Stimulated activated naive CD8-positive, alpha-beta T cell treated with anti-CD3 and anti-CD28 coated beads, Interleukin-15, Interleukin-2, amounts not matched to agents 100 ng/mL and 50 ng/mL, for 24 hours (primary cell): Measurements from ENCODE around the gene NUDT22.

Experiments used
- H3K27ac Mint-ChIP-seq: one replicate; pipeline ENCODE4 v1.8.0; 2021; ENCODE audit warnings: mild to moderate bottlenecking, mixed read lengths
- H3K27me3 Mint-ChIP-seq: one replicate; pipeline ENCODE4 v1.8.0; 2021; ENCODE audit warnings: mixed read lengths
- H3K36me3 Mint-ChIP-seq: one replicate; pipeline ENCODE4 v1.8.0; 2021; ENCODE audit warnings: low read depth, mixed read lengths
- H3K4me1 Mint-ChIP-seq: one replicate; pipeline ENCODE4 v1.8.0; 2021; ENCODE audit warnings: low read depth, mixed read lengths
- H3K4me3 Mint-ChIP-seq: one replicate; pipeline ENCODE4 v1.8.0; 2021; ENCODE audit warnings: mild to moderate bottlenecking, mixed read lengths
- H3K9me3 Mint-ChIP-seq: one replicate; pipeline ENCODE4 v1.8.0; 2021; ENCODE audit warnings: mixed read lengths

The NUDT22 gene

GRCh38 chr11:64249563-64250414, 23.7 kb downstream of the NUDT22 start:
- Mint-ChIP-seq H3K36me3 (no peaks in the 10 kb centered on the region), H3K9me3 (no peaks in the 10 kb centered on the region), H3K27me3 (no peaks in the 10 kb centered on the region), H3K27ac (peak overlapping the region; percentile 14), H3K4me1 (peaks cover 17% of the 10 kb centered on the region), H3K4me3 (no peak overlapping the region)

- H3K4me1 Mint-ChIP-seq = peaks cover 17% of the 10 kb centered on the region
- no peaks in the 10 kb centered on the region for H3K27me3 Mint-ChIP-seq
- H3K36me3 Mint-ChIP-seq = no peaks in the 10 kb centered on the region
- H3K4me3 Mint-ChIP-seq = peak overlapping the region; percentile 69
- no peaks in the 10 kb centered on the region for H3K9me3 Mint-ChIP-seq
- no peak overlapping the region for H3K27ac Mint-ChIP-seq
Observed at GRCh38 chr11:64250415-64251015, 24.4 kb downstream of the NUDT22 start.

- H3K27me3 Mint-ChIP-seq = no peaks in the 10 kb centered on the region
- peak within 1 kb of the TSS; percentile 52 for H3K27ac Mint-ChIP-seq
- H3K36me3 Mint-ChIP-seq = no peaks in the 10 kb centered on the region
- H3K4me1 Mint-ChIP-seq = peaks cover 17% of the 10 kb centered on the region
- peak within 1 kb of the TSS; percentile 85 for H3K4me3 Mint-ChIP-seq
- no peaks in the 10 kb centered on the region for H3K9me3 Mint-ChIP-seq
Observed at GRCh38 chr11:64251016-64251752, 25.1 kb downstream of the NUDT22 start, which contains the start of gene PLCB3. TSS of gene PLCB3 (plus strand) at chr11:64251530. CDS start at chr11:64251650, 120 bp downstream.

GRCh38 chr11:64251753-64252002, 25.6 kb downstream of the NUDT22 start:
- Mint-ChIP-seq H3K4me3 (peak overlapping the region; percentile 85), H3K36me3 (no peaks in the 10 kb centered on the region), H3K27ac (peak overlapping the region; percentile 31), H3K4me1 (peaks cover 17% of the 10 kb centered on the region), H3K9me3 (no peaks in the 10 kb centered on the region), H3K27me3 (no peaks in the 10 kb centered on the region)

GRCh38 chr11:64252003-64252872, 26.2 kb downstream of the NUDT22 start:
- peak overlapping the region; percentile 85 for H3K4me3 Mint-ChIP-seq
- no peaks in the 10 kb centered on the region for H3K9me3 Mint-ChIP-seq
- peak overlapping the region; percentile 31 for H3K27ac Mint-ChIP-seq
- H3K27me3 Mint-ChIP-seq = no peaks in the 10 kb centered on the region
- H3K4me1 Mint-ChIP-seq = peaks cover 17% of the 10 kb centered on the region
- H3K36me3 Mint-ChIP-seq = no peaks in the 10 kb centered on the region

GRCh38 chr11:64253043-64253442, 27.0 kb downstream of the NUDT22 start:
- Mint-ChIP-seq H3K4me1 (peaks cover 13% of the 10 kb centered on the region), H3K4me3 (no peak overlapping the region), H3K27ac (no peak overlapping the region), H3K27me3 (no peaks in the 10 kb centered on the region), H3K9me3 (no peaks in the 10 kb centered on the region), H3K36me3 (no peaks in the 10 kb centered on the region)

GRCh38 chr11:64253481-64253880, 27.4 kb downstream of the NUDT22 start:
- no peak overlapping the region for H3K27ac Mint-ChIP-seq
- H3K4me1 Mint-ChIP-seq = peaks cover 12% of the 10 kb centered on the region
- H3K4me3 Mint-ChIP-seq = no peak overlapping the region
- no peaks in the 10 kb centered on the region for H3K9me3 Mint-ChIP-seq
- no peaks in the 10 kb centered on the region for H3K27me3 Mint-ChIP-seq
- H3K36me3 Mint-ChIP-seq = no peaks in the 10 kb centered on the region

- Mint-ChIP-seq H3K9me3 (no peaks in the 10 kb centered on the region), H3K4me3 (no peak overlapping the region), H3K4me1 (peaks cover 13% of the 10 kb centered on the region), H3K36me3 (peaks cover 2% of the 10 kb centered on the region), H3K27me3 (no peaks in the 10 kb centered on the region), H3K27ac (no peak overlapping the region)
Observed at GRCh38 chr11:64254326-64254725, 28.3 kb downstream of the NUDT22 start.

- Mint-ChIP-seq H3K4me1 (peaks cover 20% of the 10 kb centered on the region), H3K4me3 (no peak overlapping the region), H3K9me3 (no peaks in the 10 kb centered on the region), H3K27me3 (no peaks in the 10 kb centered on the region), H3K36me3 (peaks cover 13% of the 10 kb centered on the region), H3K27ac (no peak overlapping the region)
Observed at GRCh38 chr11:64255135-64256128, 29.4 kb downstream of the NUDT22 start.

GRCh38 chr11:64256300-64256699, 30.2 kb downstream of the NUDT22 start:
- Mint-ChIP-seq H3K36me3 (peaks cover 13% of the 10 kb centered on the region), H3K27me3 (no peaks in the 10 kb centered on the region), H3K4me1 (peaks cover 20% of the 10 kb centered on the region), H3K9me3 (no peaks in the 10 kb centered on the region), H3K27ac (no peak overlapping the region), H3K4me3 (no peak overlapping the region)

GRCh38 chr11:64258356-64258755, 32.3 kb downstream of the NUDT22 start:
- Mint-ChIP-seq H3K27ac (no peak overlapping the region), H3K36me3 (peaks cover 16% of the 10 kb centered on the region), H3K27me3 (no peaks in the 10 kb centered on the region)

GRCh38 chr11:64258946-64259532, 33.0 kb downstream of the NUDT22 start:
- Mint-ChIP-seq H3K36me3 (peaks cover 16% of the 10 kb centered on the region), H3K4me3 (no peak overlapping the region), H3K27me3 (no peaks in the 10 kb centered on the region), H3K9me3 (no peaks in the 10 kb centered on the region), H3K4me1 (peaks cover 13% of the 10 kb centered on the region), H3K27ac (peak overlapping the region; percentile 38)

More at GRCh38 chr11:64258356-64258755, 32.3 kb downstream of the NUDT22 start:
- H3K4me3 Mint-ChIP-seq = no peak overlapping the region
- H3K9me3 Mint-ChIP-seq = no peaks in the 10 kb centered on the region
- peaks cover 13% of the 10 kb centered on the region for H3K4me1 Mint-ChIP-seq

GRCh38 chr11:64259533-64260067, 33.5 kb downstream of the NUDT22 start:
- peak overlapping the region; percentile 38 for H3K27ac Mint-ChIP-seq
- H3K9me3 Mint-ChIP-seq = no peaks in the 10 kb centered on the region
- no peak overlapping the region for H3K4me3 Mint-ChIP-seq
- peaks cover 13% of the 10 kb centered on the region for H3K4me1 Mint-ChIP-seq
- H3K36me3 Mint-ChIP-seq = peaks cover 16% of the 10 kb centered on the region
- no peaks in the 10 kb centered on the region for H3K27me3 Mint-ChIP-seq
